MM.1S (cell line): ENCODE measurements around the gene YIF1A.

ENCODE experiments used
- DNase-seq: peaks from one replicate; pipeline ENCODE4 v3.0.0-alpha.2; 2015
- H2AFZ ChIP-seq: fragments of 300-600 bp; sonication (generic); 2 replicates; pipeline ENCODE4 v1.6.0; 2016; ENCODE audit warnings: antibody characterized with exemption, low read length
- H3F3A ChIP-seq: fragments of 300-600 bp; sonication (generic); 2 replicates; pipeline ENCODE4 v1.6.1; 2016; ENCODE audit warnings: mild to moderate bottlenecking, antibody characterized with exemption, low read length, moderate library complexity, mixed read lengths; ENCODE audit not compliant: insufficient read depth
- H3K27ac ChIP-seq: fragments of 300-600 bp; sonication (generic); 2 replicates; pipeline ENCODE4 v1.5.1; 2016; ENCODE audit warnings: mild to moderate bottlenecking, low read length
- H3K27me3 ChIP-seq: fragments of 300-600 bp; sonication (generic); replicated peaks from 2 replicates; pipeline ENCODE4 v1.6.0; 2016; ENCODE audit warnings: low read length; ENCODE audit not compliant: insufficient read depth
- H3K36me3 ChIP-seq: fragments of 300-600 bp; sonication (generic); replicated peaks from 2 replicates; pipeline ENCODE4 v1.6.1; 2016; ENCODE audit warnings: mild to moderate bottlenecking, low read length, mixed read lengths; ENCODE audit not compliant: insufficient read depth
- H3K4me1 ChIP-seq: fragments of 300-600 bp; sonication (generic); 2 replicates; pipeline ENCODE4 v1.6.1; 2016; ENCODE audit warnings: low read length, mixed read lengths
- H3K4me2 ChIP-seq: fragments of 300-600 bp; sonication (generic); 2 replicates; pipeline ENCODE4 v1.6.0; 2016; ENCODE audit warnings: low read depth, low read length
- H3K4me3 ChIP-seq: fragments of 300-600 bp; sonication (generic); 2 replicates; pipeline ENCODE4 v1.5.1; 2016; ENCODE audit warnings: low read length, mixed read lengths
- H3K79me2 ChIP-seq: fragments of 300-600 bp; sonication (generic); 2 replicates; pipeline ENCODE4 v1.6.1; 2016; ENCODE audit warnings: mixed run types, low read length, mixed read lengths
- H3K9ac ChIP-seq: fragments of 300-600 bp; sonication (generic); 2 replicates; pipeline ENCODE4 v1.6.1; 2016; ENCODE audit warnings: low read length, mixed read lengths
- H3K9me2 ChIP-seq: fragments of 300-600 bp; sonication (generic); replicated peaks from 2 replicates; pipeline ENCODE4 v1.6.1; 2016; ENCODE audit warnings: mild to moderate bottlenecking, low read length, mixed read lengths; ENCODE audit not compliant: insufficient read depth
- H3K9me3 ChIP-seq: fragments of 300-600 bp; sonication (generic); replicated peaks from 2 replicates; pipeline ENCODE4 v1.6.1; 2016; ENCODE audit warnings: mild to moderate bottlenecking, low read length, mixed read lengths; ENCODE audit not compliant: insufficient read depth
- H4K20me1 ChIP-seq: fragments of 300-600 bp; sonication (generic); 2 replicates; pipeline ENCODE4 v1.6.1; 2016; ENCODE audit warnings: mild to moderate bottlenecking, low read length, moderate library complexity, mixed read lengths; ENCODE audit not compliant: insufficient read depth
- CTCF ChIP-seq: fragments of 300-600 bp; sonication (generic); IDR thresholded peaks from 2 replicates; pipeline ENCODE4 v1.5.1; 2016; ENCODE audit warnings: antibody characterized with exemption, low read length, mixed read lengths
- EZH2 ChIP-seq: fragments of 300-600 bp; sonication (generic); optimal IDR thresholded peaks from 2 replicates; pipeline ENCODE3; 2017; ENCODE audit warnings: low read depth, mild to moderate bottlenecking, antibody characterized with exemption, low read length, mixed read lengths
- EZH2phosphoT487 ChIP-seq: fragments of 300-600 bp; sonication (generic); IDR thresholded peaks from 2 replicates; pipeline ENCODE4 v1.6.1; 2018; ENCODE audit warnings: antibody characterized with exemption, low read length

The YIF1A gene

GRCh38 chr11:66265531-66266377 lies 23.2 kb downstream of the YIF1A start:
- H3K79me2 ChIP-seq = peaks cover 21% of the 10 kb centered on the region
- H2AFZ ChIP-seq = no peak overlapping the region
- no peaks in the 10 kb centered on the region for H3K27me3 ChIP-seq
- H3K36me3 ChIP-seq = no peaks in the 10 kb centered on the region
- no peaks in the 10 kb centered on the region for H4K20me1 ChIP-seq
- H3K9me3 ChIP-seq = no peaks in the 10 kb centered on the region
- TF ChIP-seq EZH2phosphoT487 (no peak), CTCF (no peak), EZH2 (no peak)
- H3K9ac ChIP-seq = no peak overlapping the region
- no peaks in the 10 kb centered on the region for H3K9me2 ChIP-seq
- DNase-seq = no peak
- peaks cover 11% of the 10 kb centered on the region; the same call in 1 of the 2 replicates for H3K4me1 ChIP-seq
- H3K4me3 ChIP-seq = no peak overlapping the region
- H3K4me2 ChIP-seq = no peak overlapping the region
- no peak overlapping the region for H3K27ac ChIP-seq
- H3F3A ChIP-seq = peaks cover 12% of the 10 kb centered on the region; the same call in 1 of the 2 replicates

- H3K9me2 ChIP-seq = no peaks in the 10 kb centered on the region
- no peak overlapping the region for H3K4me2 ChIP-seq
- H3K27ac ChIP-seq = no peak overlapping the region
- H3K4me3 ChIP-seq = no peak overlapping the region
- H3F3A ChIP-seq = peaks cover 12% of the 10 kb centered on the region; the same call in 1 of the 2 replicates
- no peak for TF ChIP-seq EZH2phosphoT487
- TF ChIP-seq CTCF = peak; percentile 44
- no peak overlapping the region for H3K9ac ChIP-seq
- H4K20me1 ChIP-seq = no peaks in the 10 kb centered on the region
- no peaks in the 10 kb centered on the region for H3K36me3 ChIP-seq
- DNase-seq = peak; percentile 34
- H3K79me2 ChIP-seq = peaks cover 17% of the 10 kb centered on the region
- no peak overlapping the region for H2AFZ ChIP-seq
- H3K27me3 ChIP-seq = no peaks in the 10 kb centered on the region
- H3K9me3 ChIP-seq = no peaks in the 10 kb centered on the region
- H3K4me1 ChIP-seq = peaks cover 11% of the 10 kb centered on the region; the same call in 1 of the 2 replicates
Measured at GRCh38 chr11:66264914-66265313, 24.0 kb downstream of the YIF1A start.

GRCh38 chr11:66264383-66264782 lies 24.6 kb downstream of the YIF1A start:
- no peak for TF ChIP-seq CTCF
- no peak for TF ChIP-seq EZH2
- no peak for TF ChIP-seq EZH2phosphoT487
- Histone ChIP-seq H3K36me3 (no peaks in the 10 kb centered on the region), H3K9me2 (no peaks in the 10 kb centered on the region), H3F3A (peaks cover 11% of the 10 kb centered on the region; the same call in 1 of the 2 replicates), H3K4me2 (no peak overlapping the region), H3K9ac (no peak overlapping the region), H3K9me3 (no peaks in the 10 kb centered on the region), H3K79me2 (peaks cover 17% of the 10 kb centered on the region), H2AFZ (no peak overlapping the region), H4K20me1 (no peaks in the 10 kb centered on the region), H3K4me1 (peaks cover 5% of the 10 kb centered on the region; the same call in 1 of the 2 replicates), H3K27ac (no peak overlapping the region), H3K4me3 (no peak overlapping the region), H3K27me3 (no peaks in the 10 kb centered on the region)
- no peak for DNase-seq
